GM12801 (cell line): ENCODE data around the gene SHROOM2.

ENCODE experiments used
- CTCF ChIP-seq: IDR thresholded peaks from one replicate; pipeline ENCODE4 v1.5.1; 2011; ENCODE audit warnings: control low read depth; ENCODE audit not compliant: insufficient read length; ENCODE audit errors: extremely low read depth

SHROOM2 gene, protein sequence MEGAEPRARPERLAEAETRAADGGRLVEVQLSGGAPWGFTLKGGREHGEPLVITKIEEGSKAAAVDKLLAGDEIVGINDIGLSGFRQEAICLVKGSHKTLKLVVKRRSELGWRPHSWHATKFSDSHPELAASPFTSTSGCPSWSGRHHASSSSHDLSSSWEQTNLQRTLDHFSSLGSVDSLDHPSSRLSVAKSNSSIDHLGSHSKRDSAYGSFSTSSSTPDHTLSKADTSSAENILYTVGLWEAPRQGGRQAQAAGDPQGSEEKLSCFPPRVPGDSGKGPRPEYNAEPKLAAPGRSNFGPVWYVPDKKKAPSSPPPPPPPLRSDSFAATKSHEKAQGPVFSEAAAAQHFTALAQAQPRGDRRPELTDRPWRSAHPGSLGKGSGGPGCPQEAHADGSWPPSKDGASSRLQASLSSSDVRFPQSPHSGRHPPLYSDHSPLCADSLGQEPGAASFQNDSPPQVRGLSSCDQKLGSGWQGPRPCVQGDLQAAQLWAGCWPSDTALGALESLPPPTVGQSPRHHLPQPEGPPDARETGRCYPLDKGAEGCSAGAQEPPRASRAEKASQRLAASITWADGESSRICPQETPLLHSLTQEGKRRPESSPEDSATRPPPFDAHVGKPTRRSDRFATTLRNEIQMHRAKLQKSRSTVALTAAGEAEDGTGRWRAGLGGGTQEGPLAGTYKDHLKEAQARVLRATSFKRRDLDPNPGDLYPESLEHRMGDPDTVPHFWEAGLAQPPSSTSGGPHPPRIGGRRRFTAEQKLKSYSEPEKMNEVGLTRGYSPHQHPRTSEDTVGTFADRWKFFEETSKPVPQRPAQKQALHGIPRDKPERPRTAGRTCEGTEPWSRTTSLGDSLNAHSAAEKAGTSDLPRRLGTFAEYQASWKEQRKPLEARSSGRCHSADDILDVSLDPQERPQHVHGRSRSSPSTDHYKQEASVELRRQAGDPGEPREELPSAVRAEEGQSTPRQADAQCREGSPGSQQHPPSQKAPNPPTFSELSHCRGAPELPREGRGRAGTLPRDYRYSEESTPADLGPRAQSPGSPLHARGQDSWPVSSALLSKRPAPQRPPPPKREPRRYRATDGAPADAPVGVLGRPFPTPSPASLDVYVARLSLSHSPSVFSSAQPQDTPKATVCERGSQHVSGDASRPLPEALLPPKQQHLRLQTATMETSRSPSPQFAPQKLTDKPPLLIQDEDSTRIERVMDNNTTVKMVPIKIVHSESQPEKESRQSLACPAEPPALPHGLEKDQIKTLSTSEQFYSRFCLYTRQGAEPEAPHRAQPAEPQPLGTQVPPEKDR (N-terminal part only)

GRCh38 chrX:9785944-9786797 is at the start of gene SHROOM2:
Gene SHROOM2 (plus strand): TSS chrX:9786429. CDS start chrX:9786546, 117 bp downstream.
- no peak for TF ChIP-seq CTCF

- no peak for TF ChIP-seq CTCF
Observed at GRCh38 chrX:9737363-9737762, 48.9 kb upstream of the SHROOM2 start.

GRCh38 chrX:9738151-9738550 is 48.1 kb upstream of the SHROOM2 start:
- no peak for TF ChIP-seq CTCF

- TF ChIP-seq CTCF, result no peak
Observed at GRCh38 chrX:9739130-9739529, 47.1 kb upstream of the SHROOM2 start.

DNA sequence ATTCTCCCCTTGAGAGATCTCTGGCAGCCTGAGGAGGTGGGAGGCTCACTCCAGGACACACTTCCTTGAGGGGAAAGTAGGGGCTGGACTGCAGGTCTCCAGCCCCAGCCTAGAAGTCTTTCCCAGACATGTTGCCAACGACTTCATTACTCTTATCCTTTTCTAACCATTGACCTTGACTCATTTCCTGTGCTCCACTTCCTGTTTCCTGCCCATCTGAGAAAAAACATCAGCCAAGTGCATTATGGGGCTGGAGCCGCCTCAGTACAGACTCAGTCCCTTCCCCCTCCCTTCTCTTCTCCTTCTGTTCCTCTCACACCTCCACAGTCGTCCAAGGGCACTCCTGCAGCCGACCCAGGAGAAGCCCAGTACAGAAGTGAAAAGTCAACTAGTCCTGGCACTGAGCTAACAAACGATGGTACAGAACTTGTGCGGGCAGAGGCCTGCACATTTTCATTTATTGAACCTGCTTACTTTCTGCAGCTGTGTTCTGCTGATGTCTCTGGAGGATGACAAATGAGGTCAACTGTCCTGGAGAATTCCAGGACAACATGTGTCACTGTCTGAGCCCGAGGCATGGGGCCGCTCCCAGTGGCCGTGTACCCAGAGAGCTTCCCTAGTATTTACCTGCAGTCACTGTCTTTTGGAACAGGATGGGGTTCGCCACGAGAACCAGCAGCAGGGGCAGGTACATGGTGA is 40.7 kb upstream of the SHROOM2 start:
- no peak for TF ChIP-seq CTCF

GRCh38 chrX:9746148-9746888 is 39.9 kb upstream of the SHROOM2 start:
- TF ChIP-seq CTCF, result no peak
